Erythroblast (primary cell): ENCODE data around the gene PCSK1N.

Experiments
- GATA1 ChIP-seq: IDR thresholded peaks from 2 replicates; pipeline ENCODE4 v1.6.1; 2011; ENCODE audit warnings: low read depth, mild to moderate bottlenecking, control low read depth, low read length, moderate library complexity
- POLR2A ChIP-seq: IDR thresholded peaks from 2 replicates; pipeline ENCODE4 v1.6.1; 2011; ENCODE audit warnings: mild to moderate bottlenecking, low read length

DNA sequence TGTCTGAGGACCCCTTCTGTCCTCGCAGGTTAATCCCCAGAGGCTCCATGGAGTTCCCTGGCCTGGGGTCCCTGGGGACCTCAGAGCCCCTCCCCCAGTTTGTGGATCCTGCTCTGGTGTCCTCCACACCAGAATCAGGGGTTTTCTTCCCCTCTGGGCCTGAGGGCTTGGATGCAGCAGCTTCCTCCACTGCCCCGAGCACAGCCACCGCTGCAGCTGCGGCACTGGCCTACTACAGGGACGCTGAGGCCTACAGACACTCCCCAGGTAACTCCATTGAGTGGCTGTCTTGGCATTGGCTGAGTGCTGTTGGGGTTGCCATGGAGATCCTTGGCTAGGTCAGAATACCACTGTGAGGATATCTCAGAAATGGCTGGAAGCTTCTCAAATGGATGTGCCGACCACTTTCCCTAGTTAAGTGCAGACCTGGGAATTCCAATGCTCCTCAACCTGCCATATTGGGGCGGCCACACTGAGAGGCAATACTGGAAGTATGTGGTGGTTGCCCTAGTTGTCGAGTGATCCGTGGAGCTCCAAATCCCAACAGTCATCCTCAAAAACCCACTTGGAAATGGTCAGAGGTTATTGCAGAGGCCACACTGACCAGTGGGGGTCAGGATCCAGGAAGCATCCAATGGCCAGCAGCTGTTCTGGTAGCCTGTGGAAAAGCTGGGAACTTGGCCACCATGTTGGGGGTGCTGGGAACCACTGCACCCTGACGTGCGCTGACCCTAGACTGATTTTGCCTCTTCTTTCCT is 44.2 kb downstream of the PCSK1N start:
- TF ChIP-seq POLR2A (no peak), GATA1 (no peak)
